ENCODE results near the gene PACSIN2.

The PACSIN2 gene

DNA sequence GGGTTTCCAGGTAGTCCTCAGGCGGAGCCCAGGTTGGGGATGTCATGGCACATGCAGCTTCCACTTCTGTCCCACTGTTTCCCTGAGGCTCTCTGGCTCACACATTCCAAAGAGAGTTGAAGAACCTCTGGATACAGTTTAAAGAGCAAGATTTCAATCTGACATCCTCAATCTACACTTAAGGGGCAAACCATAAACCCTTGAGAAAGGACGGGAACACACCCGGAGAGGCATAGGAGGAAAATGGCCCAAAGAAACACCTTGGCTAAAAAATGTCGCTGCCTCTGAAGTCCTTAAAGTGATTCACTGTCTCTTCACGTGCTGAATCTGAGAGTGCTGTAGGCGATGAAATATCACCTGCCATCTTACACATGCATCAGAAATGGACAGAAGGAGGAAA lies 87.0 kb downstream of the PACSIN2 start:
- no peak overlapping the region for H2AFZ ChIP-seq (ENCODE audit: low read depth, low read length)
- no peaks in the 10 kb centered on the region for H3K27me3 ChIP-seq (ENCODE audit: control insufficient read depth in 1 of 2, insufficient read depth in 1 of 2, low read length in 2 of 2)
- H2BK15ac ChIP-seq (ENCODE audit: low read depth, poor library complexity, severe bottlenecking) = no peak overlapping the region
- H3K14ac ChIP-seq (ENCODE audit: low read length in 2 of 2) = no peak overlapping the region
- H3K4me2 ChIP-seq (ENCODE audit: low read length, poor library complexity, severe bottlenecking) = no peak overlapping the region
- no peak overlapping the region for H3K4ac ChIP-seq (ENCODE audit: low read depth in 1 of 2, low read length in 2 of 2)
- no peaks in the 10 kb centered on the region for H3K9me3 ChIP-seq (ENCODE audit: control insufficient read depth, low read length)
- H3K4me3 ChIP-seq (ENCODE audit: insufficient read depth in 1 of 2, low read depth in 1 of 2, low read length in 2 of 2) = no peak overlapping the region
- H2BK120ac ChIP-seq (ENCODE audit: low read depth, low read length) = no peak overlapping the region
- no peak overlapping the region for H3K23ac ChIP-seq (ENCODE audit: low read length in 2 of 2)
- no peak overlapping the region for H4K8ac ChIP-seq (ENCODE audit: low read length)
- no peak overlapping the region for H2BK5ac ChIP-seq (ENCODE audit: low read depth, low read length, poor library complexity, severe bottlenecking)
- H4K91ac ChIP-seq (ENCODE audit: low read length) = no peak overlapping the region
- H2BK12ac ChIP-seq (ENCODE audit: low read length in 2 of 2) = no peak overlapping the region
- peaks cover 18% of the 10 kb centered on the region for H3K4me1 ChIP-seq (ENCODE audit: control insufficient read depth, insufficient read depth, low read depth, low read length)
- H2AK5ac ChIP-seq (ENCODE audit: low read length, severe bottlenecking) = no peak overlapping the region
- H3K27ac ChIP-seq (ENCODE audit: low read length, poor library complexity, severe bottlenecking) = no peak overlapping the region
- 98% methylated on average over 5 of the region's 6 CpGs for WGBS
- no peak overlapping the region for H3K9ac ChIP-seq (ENCODE audit: low read length)
- DNase-seq = no peak
- H3K36me3 ChIP-seq (ENCODE audit: control insufficient read depth in 1 of 2, insufficient read depth in 2 of 2, low read depth in 1 of 2, low read length in 2 of 2) = no peaks in the 10 kb centered on the region
- H3K18ac ChIP-seq (ENCODE audit: low read depth in 1 of 2, low read length in 2 of 2) = no peak overlapping the region
- peaks cover 27% of the 10 kb centered on the region for H3K79me1 ChIP-seq (replicated peaks; ENCODE audit: low read length, poor library complexity, severe bottlenecking)

DNA sequence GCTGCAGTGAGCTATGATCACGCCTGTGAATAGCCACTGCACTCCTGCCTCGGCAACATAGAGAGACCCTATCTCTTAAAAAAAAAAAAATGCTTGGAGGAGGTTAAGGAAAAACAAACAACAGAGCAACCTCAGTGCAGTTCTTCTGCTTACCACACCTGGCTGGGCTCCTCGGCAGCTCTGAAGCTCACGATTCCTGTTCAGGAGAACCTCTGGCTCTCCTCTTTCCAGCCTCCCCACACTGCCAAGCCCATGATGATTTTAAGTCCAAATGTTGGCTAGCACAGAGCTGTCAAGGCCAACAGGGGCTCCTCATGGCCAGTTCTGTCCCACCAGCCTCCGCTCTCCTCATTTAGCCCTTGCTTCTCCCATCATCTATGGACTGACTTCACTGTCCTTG lies 88.2 kb downstream of the PACSIN2 start:
- Histone ChIP-seq H3K9me3 (ENCODE audit: control insufficient read depth, low read length) (no peaks in the 10 kb centered on the region), H2BK12ac (ENCODE audit: low read length in 2 of 2) (no peak overlapping the region), H4K91ac (ENCODE audit: low read length) (no peak overlapping the region), H3K27ac (ENCODE audit: low read length, poor library complexity, severe bottlenecking) (no peak overlapping the region), H3K79me1 (replicated peaks; ENCODE audit: low read length, poor library complexity, severe bottlenecking) (peaks cover 25% of the 10 kb centered on the region), H2AK5ac (ENCODE audit: low read length, severe bottlenecking) (no peak overlapping the region), H3K14ac (ENCODE audit: low read length in 2 of 2) (no peak overlapping the region), H3K4me3 (ENCODE audit: insufficient read depth in 1 of 2, low read depth in 1 of 2, low read length in 2 of 2) (no peak overlapping the region), H3K4me2 (ENCODE audit: low read length, poor library complexity, severe bottlenecking) (no peak overlapping the region), H3K4me1 (ENCODE audit: control insufficient read depth, insufficient read depth, low read depth, low read length) (peaks cover 21% of the 10 kb centered on the region), H3K23ac (ENCODE audit: low read length in 2 of 2) (no peak overlapping the region), H2BK5ac (ENCODE audit: low read depth, low read length, poor library complexity, severe bottlenecking) (no peak overlapping the region), H2AFZ (ENCODE audit: low read depth, low read length) (no peak overlapping the region), H3K18ac (ENCODE audit: low read depth in 1 of 2, low read length in 2 of 2) (no peak overlapping the region), H3K27me3 (ENCODE audit: control insufficient read depth in 1 of 2, insufficient read depth in 1 of 2, low read length in 2 of 2) (no peaks in the 10 kb centered on the region), H3K4ac (ENCODE audit: low read depth in 1 of 2, low read length in 2 of 2) (no peak overlapping the region), H2BK120ac (ENCODE audit: low read depth, low read length) (no peak overlapping the region), H3K36me3 (ENCODE audit: control insufficient read depth in 1 of 2, insufficient read depth in 2 of 2, low read depth in 1 of 2, low read length in 2 of 2) (no peaks in the 10 kb centered on the region), H3K9ac (ENCODE audit: low read length) (no peak overlapping the region), H2BK15ac (ENCODE audit: low read depth, poor library complexity, severe bottlenecking) (no peak overlapping the region), H4K8ac (ENCODE audit: low read length) (no peak overlapping the region)
- 92% methylated on average over 5 of the region's 5 CpGs for WGBS
- DNase-seq = no peak

DNA sequence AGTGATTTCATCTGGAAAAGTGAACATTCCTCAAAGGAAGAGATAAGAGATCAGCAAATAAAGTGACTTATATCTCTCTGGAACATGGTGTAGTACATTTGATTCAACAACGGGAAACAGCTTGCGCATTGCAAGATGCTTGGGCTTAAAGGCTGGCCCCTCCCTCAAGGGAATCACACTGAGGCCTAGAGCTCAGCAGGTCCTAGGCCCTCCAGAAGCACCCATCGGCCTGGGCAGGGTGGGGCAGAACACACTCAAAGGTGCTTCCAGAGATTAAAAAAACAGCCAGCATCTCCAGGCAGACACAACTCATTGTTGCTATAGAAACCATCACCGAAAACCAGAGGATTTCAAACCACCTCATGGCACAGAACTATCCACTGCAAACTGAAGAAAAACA lies 88.8 kb downstream of the PACSIN2 start:
- H3K9me3 ChIP-seq (ENCODE audit: control insufficient read depth, low read length) = no peaks in the 10 kb centered on the region
- H3K79me1 ChIP-seq (replicated peaks; ENCODE audit: low read length, poor library complexity, severe bottlenecking) = peaks cover 27% of the 10 kb centered on the region
- H2BK5ac ChIP-seq (ENCODE audit: low read depth, low read length, poor library complexity, severe bottlenecking) = no peak overlapping the region
- DNase-seq = no peak
- no peak overlapping the region for H2AK5ac ChIP-seq (ENCODE audit: low read length, severe bottlenecking)
- no peak overlapping the region for H2BK120ac ChIP-seq (ENCODE audit: low read depth, low read length)
- no peak overlapping the region for H3K4me3 ChIP-seq (ENCODE audit: insufficient read depth in 1 of 2, low read depth in 1 of 2, low read length in 2 of 2)
- no peak overlapping the region for H3K4me2 ChIP-seq (ENCODE audit: low read length, poor library complexity, severe bottlenecking)
- H3K27me3 ChIP-seq (ENCODE audit: control insufficient read depth in 1 of 2, insufficient read depth in 1 of 2, low read length in 2 of 2) = no peaks in the 10 kb centered on the region
- WGBS = 85% methylated on average over 3 of the region's 4 CpGs
- H4K8ac ChIP-seq (ENCODE audit: low read length) = no peak overlapping the region
- no peak overlapping the region for H3K9ac ChIP-seq (ENCODE audit: low read length)
- no peak overlapping the region for H3K14ac ChIP-seq (ENCODE audit: low read length in 2 of 2)
- H2BK12ac ChIP-seq (ENCODE audit: low read length in 2 of 2) = no peak overlapping the region
- H3K36me3 ChIP-seq (ENCODE audit: control insufficient read depth in 1 of 2, insufficient read depth in 2 of 2, low read depth in 1 of 2, low read length in 2 of 2) = no peaks in the 10 kb centered on the region
- H2BK15ac ChIP-seq (ENCODE audit: low read depth, poor library complexity, severe bottlenecking) = no peak overlapping the region
- no peak overlapping the region for H3K23ac ChIP-seq (ENCODE audit: low read length in 2 of 2)
- peaks cover 18% of the 10 kb centered on the region for H3K4me1 ChIP-seq (ENCODE audit: control insufficient read depth, insufficient read depth, low read depth, low read length)
- no peak overlapping the region for H3K27ac ChIP-seq (ENCODE audit: low read length, poor library complexity, severe bottlenecking)
- no peak overlapping the region for H2AFZ ChIP-seq (ENCODE audit: low read depth, low read length)
- no peak overlapping the region for H3K4ac ChIP-seq (ENCODE audit: low read depth in 1 of 2, low read length in 2 of 2)
- H4K91ac ChIP-seq (ENCODE audit: low read length) = no peak overlapping the region
- H3K18ac ChIP-seq (ENCODE audit: low read depth in 1 of 2, low read length in 2 of 2) = no peak overlapping the region

DNA sequence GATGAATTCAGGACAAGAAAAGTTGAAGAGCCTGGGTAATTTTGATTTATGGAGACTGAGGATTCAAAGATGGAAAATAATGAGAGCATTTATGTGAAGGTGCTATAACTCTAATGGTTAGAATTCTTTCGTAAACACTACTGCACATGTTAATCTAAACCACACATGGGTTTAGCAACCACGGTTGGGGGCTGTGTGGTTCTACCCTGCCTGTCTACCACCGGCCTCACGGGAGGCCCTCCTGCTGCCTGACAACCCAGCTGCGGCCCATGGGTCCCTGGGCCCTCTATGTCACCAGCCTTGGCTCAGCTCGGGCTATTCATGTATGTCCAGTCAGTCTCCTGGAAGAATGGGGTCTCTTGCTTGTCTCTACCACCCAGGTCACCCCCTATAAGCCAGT lies 89.4 kb downstream of the PACSIN2 start:
- Histone ChIP-seq H2BK15ac (ENCODE audit: low read depth, poor library complexity, severe bottlenecking) (no peak overlapping the region), H3K9me3 (ENCODE audit: control insufficient read depth, low read length) (no peaks in the 10 kb centered on the region), H3K9ac (ENCODE audit: low read length) (no peak overlapping the region), H4K8ac (ENCODE audit: low read length) (no peak overlapping the region), H2BK5ac (ENCODE audit: low read depth, low read length, poor library complexity, severe bottlenecking) (no peak overlapping the region), H3K36me3 (ENCODE audit: control insufficient read depth in 1 of 2, insufficient read depth in 2 of 2, low read depth in 1 of 2, low read length in 2 of 2) (no peaks in the 10 kb centered on the region), H3K4ac (ENCODE audit: low read depth in 1 of 2, low read length in 2 of 2) (no peak overlapping the region), H3K4me3 (ENCODE audit: insufficient read depth in 1 of 2, low read depth in 1 of 2, low read length in 2 of 2) (no peak overlapping the region), H3K4me1 (ENCODE audit: control insufficient read depth, insufficient read depth, low read depth, low read length) (peaks cover 14% of the 10 kb centered on the region), H3K79me1 (replicated peaks; ENCODE audit: low read length, poor library complexity, severe bottlenecking) (peaks cover 29% of the 10 kb centered on the region), H2AK5ac (ENCODE audit: low read length, severe bottlenecking) (no peak overlapping the region), H4K91ac (ENCODE audit: low read length) (no peak overlapping the region), H3K14ac (ENCODE audit: low read length in 2 of 2) (no peak overlapping the region), H3K27ac (ENCODE audit: low read length, poor library complexity, severe bottlenecking) (no peak overlapping the region), H2BK12ac (ENCODE audit: low read length in 2 of 2) (no peak overlapping the region), H2AFZ (ENCODE audit: low read depth, low read length) (no peak overlapping the region), H3K4me2 (ENCODE audit: low read length, poor library complexity, severe bottlenecking) (no peak overlapping the region), H3K27me3 (ENCODE audit: control insufficient read depth in 1 of 2, insufficient read depth in 1 of 2, low read length in 2 of 2) (no peaks in the 10 kb centered on the region), H3K18ac (ENCODE audit: low read depth in 1 of 2, low read length in 2 of 2) (no peak overlapping the region), H3K23ac (ENCODE audit: low read length in 2 of 2) (no peak overlapping the region), H2BK120ac (ENCODE audit: low read depth, low read length) (no peak overlapping the region)
- DNase-seq = no peak
- 92% methylated on average over 6 of the region's 6 CpGs for WGBS
